Skeletal muscle tissue (tissue), 4 donors: ENCODE data around the gene PLCD4. TPM values are rescaled to one million over a fixed set of nuclear protein-coding genes. Genes with fewer than 3 reads are reported as not detected.

ENCODE experiments used
- H3K27ac ChIP-seq: one replicate; pipeline ENCODE4 v1.7.0; 2013; ENCODE audit warnings: mild to moderate bottlenecking, low read depth, low read length, inconsistent platforms
- H3K27me3 ChIP-seq, 3 donors: one replicate each; pipeline ENCODE4 v1.7.0; 2013; ENCODE audit warnings: low read length in 3 of 3; ENCODE audit not compliant: control insufficient read depth in 3 of 3, insufficient read depth in 3 of 3
- H3K36me3 ChIP-seq, 3 donors: one replicate each; pipeline ENCODE4 v1.7.0; 2013; ENCODE audit warnings: low read length in 3 of 3; ENCODE audit not compliant: control insufficient read depth in 3 of 3, insufficient read depth in 3 of 3
- H3K4me1 ChIP-seq, 3 donors: one replicate each; pipeline ENCODE4 v1.7.0; 2013; ENCODE audit warnings: low read length in 3 of 3, mild to moderate bottlenecking in 3 of 3; ENCODE audit not compliant: control insufficient read depth in 3 of 3, insufficient read depth in 3 of 3
- H3K4me3 ChIP-seq, 3 donors: one replicate each; pipeline ENCODE4 v1.7.0; 2013; ENCODE audit warnings: low read length in 3 of 3
- H3K9ac ChIP-seq, 3 donors: one replicate each; pipeline ENCODE4 v1.7.0; 2013; ENCODE audit warnings: low read length in 3 of 3, mild to moderate bottlenecking in 3 of 3, moderate library complexity in 2 of 3, low read depth in 1 of 3
- H3K9me3 ChIP-seq, 3 donors: one replicate each; pipeline ENCODE4 v1.7.0; 2013; ENCODE audit warnings: low read length in 3 of 3; ENCODE audit not compliant: control insufficient read depth in 3 of 3
- total RNA-seq: library from RNA; depleted of rRNA; stranded (reverse); fragments of >200 nt; gene quantifications from one replicate; pipeline ENCODE4 v1.2.3, GENCODE V29; 2014
- donor health status: Osteomylitis.

The PLCD4 gene
- total RNA-seq: 27.7 TPM

DNA sequence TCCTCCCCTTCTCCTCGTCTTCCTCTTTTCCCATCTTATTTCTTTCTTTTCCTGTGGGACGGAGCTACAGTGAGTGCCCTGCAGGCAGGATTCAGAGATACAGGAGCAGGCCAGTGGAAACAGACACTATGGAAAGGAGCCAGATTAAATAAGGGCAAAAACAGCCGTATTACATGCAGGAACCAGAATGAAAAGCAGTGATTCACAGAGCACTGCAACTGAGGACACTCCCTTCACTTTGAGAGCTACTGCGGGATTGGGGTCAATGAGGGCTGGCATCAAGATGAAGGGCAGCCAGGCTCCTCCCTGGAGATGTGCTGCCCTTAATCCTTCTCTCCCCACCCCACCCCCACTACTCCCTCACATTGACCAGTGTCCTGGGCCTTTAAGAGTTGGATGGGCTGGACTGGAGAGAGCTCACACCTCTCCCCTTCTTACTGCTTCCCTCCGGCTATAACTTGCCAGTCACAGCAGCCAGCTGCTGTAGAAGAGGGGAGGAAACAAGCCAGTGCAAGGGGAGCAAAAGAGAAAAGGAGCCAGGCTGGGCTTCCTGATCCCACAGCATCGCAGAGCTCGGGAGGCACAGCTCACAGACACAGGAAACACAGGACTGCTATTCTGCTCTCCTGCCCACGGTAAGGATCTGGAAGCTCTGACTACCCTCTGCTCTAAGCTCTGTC, at the start of gene PLCD4:
TSS of gene PLCD4 (plus strand) at position 464 of the 680 bp plus-strand sequence. CDS start 7,841 bp downstream, outside the sequence.
- no peaks in the 10 kb centered on the region for H3K27me3 ChIP-seq
- H3K27ac ChIP-seq: peak within 1 kb of the TSS; percentile 91
- peaks cover 0 to 3% (median 0%) of the 10 kb centered on the region in 3 donors for H3K36me3 ChIP-seq
- peaks cover 24 to 45% (median 32%) of the 10 kb centered on the region in 3 donors for H3K4me1 ChIP-seq
- no peaks in the 10 kb centered on the region for H3K9me3 ChIP-seq
- H3K4me3 ChIP-seq: peak within 1 kb of the TSS; percentile 77 to 93 (median 86)
- H3K9ac ChIP-seq: peak within 1 kb of the TSS; percentile 89 to 94 (median 91)

DNA sequence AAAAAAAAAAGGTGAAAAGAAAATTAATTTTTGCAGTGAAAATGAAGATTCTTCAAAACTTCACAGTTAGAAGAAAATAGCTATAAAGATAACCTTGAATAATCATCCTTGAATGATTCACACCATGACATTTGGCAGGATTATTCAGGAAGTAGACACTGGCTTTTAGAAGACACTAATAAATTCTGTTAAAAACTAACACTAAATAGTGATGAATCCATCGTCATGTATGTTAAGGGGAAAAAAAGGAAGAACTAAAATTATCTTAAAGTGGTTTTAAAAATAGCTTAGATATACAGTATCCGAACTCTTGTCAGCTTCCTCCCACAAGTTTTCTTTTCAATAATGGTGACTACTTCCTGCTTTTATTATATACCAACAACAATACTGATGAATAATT, 49.8 kb upstream of the PLCD4 start:
- Histone ChIP-seq H3K27me3 (no peaks in the 10 kb centered on the region), H3K9me3 (no peaks in the 10 kb centered on the region), H3K36me3 (peaks cover 13 to 48% (median 32%) of the 10 kb centered on the region in 3 donors)

DNA sequence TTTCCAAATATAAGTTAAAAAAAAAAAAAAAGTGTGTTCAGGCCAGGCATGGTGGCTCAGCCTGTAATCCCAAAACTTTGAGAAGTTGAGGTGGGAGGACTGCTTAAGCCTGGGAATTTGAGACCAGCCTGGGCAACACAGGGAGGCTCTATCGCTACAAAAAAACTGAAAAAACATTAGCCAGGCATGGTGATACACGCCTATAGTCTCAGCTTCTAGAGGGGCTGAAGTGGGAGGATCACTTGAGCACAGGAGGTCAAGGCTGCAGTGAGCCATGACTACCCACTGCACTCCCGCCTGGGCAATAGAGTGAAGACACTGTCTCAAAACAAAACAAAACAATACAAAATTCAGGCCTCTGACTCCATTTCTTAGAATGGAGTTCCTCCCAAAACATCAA, 48.7 kb upstream of the PLCD4 start:
- Histone ChIP-seq H3K27ac (no peak overlapping the region), H3K9me3 (no peaks in the 10 kb centered on the region), H3K27me3 (no peaks in the 10 kb centered on the region), H3K4me1 (no peaks in the 10 kb centered on the region), H3K4me3 (no peak overlapping the region), H3K9ac (no peak overlapping the region), H3K36me3 (peaks cover 8 to 39% (median 33%) of the 10 kb centered on the region in 3 donors)

More for the DNA sequence above, 49.8 kb upstream of the PLCD4 start:
- H3K4me3 ChIP-seq: no peak overlapping the region
- no peak overlapping the region for H3K9ac ChIP-seq
- H3K27ac ChIP-seq: no peak overlapping the region
- no peaks in the 10 kb centered on the region for H3K4me1 ChIP-seq

- Histone ChIP-seq H3K4me3 (no peak overlapping the region), H3K4me1 (peaks cover 8 to 12% (median 10%) of the 10 kb centered on the region in 3 donors), H3K27ac (no peak overlapping the region), H3K27me3 (no peaks in the 10 kb centered on the region), H3K9me3 (no peaks in the 10 kb centered on the region), H3K9ac (no peak overlapping the region), H3K36me3 (peaks cover 2 to 23% (median 20%) of the 10 kb centered on the region in 3 donors)
Measured at GRCh38 chr2:218564056-218564455, 43.6 kb upstream of the PLCD4 start.

GRCh38 chr2:218566296-218566695, 41.4 kb upstream of the PLCD4 start:
- Histone ChIP-seq H3K4me3 (no peak overlapping the region), H3K9ac (peak overlapping the region in 1 of 3 donors; percentile 30), H3K27me3 (no peaks in the 10 kb centered on the region), H3K27ac (no peak overlapping the region), H3K4me1 (peaks cover 25 to 33% (median 31%) of the 10 kb centered on the region in 3 donors), H3K36me3 (peaks cover 0 to 13% (median 5%) of the 10 kb centered on the region in 3 donors), H3K9me3 (no peaks in the 10 kb centered on the region)

DNA sequence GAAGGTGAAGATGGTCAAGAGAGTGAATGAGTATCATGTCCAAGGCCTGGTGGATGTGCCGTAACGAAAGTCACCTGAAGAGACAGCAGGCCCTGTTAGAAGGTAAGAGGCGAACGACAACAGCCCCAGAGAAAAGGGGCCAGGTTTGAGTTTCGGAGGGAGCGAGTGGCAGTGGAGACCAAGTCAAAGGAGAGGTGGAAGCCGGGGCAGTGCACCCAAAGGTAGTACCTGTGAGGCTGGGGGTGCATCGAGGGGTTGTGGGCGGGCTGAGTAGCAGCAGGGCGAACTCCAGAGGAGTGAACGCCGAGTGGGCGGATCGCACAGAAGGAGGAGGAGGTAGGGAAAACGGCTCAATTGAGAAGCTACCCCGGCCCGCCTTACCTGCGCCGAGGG, 39.9 kb upstream of the PLCD4 start:
- no peaks in the 10 kb centered on the region for H3K27me3 ChIP-seq
- H3K4me1 ChIP-seq: peaks cover 25 to 34% (median 32%) of the 10 kb centered on the region in 3 donors
- H3K9ac ChIP-seq: peak overlapping the region; percentile 90 to 95 (median 90)
- peak overlapping the region; percentile 98 for H3K27ac ChIP-seq
- H3K4me3 ChIP-seq: peak overlapping the region; percentile 85 to 90 (median 87)
- no peaks in the 10 kb centered on the region for H3K9me3 ChIP-seq
- peaks cover 0 to 13% (median 3%) of the 10 kb centered on the region in 3 donors for H3K36me3 ChIP-seq

GRCh38 chr2:218568190-218569037, 39.3 kb upstream of the PLCD4 start, which contains the start of the genes CNOT9 and USP37:
Gene CNOT9, plus strand, starts transcription at chr2:218568839. Its CDS starts 116 bp downstream, at chr2:218568955.
Gene USP37, minus strand, starts transcription at chr2:218568351. Its CDS starts 9,698 bp downstream, at chr2:218558653.
- peak within 1 kb of the TSS; percentile 90 to 97 (median 94) for H3K9ac ChIP-seq
- no peaks in the 10 kb centered on the region for H3K9me3 ChIP-seq
- H3K27me3 ChIP-seq: no peaks in the 10 kb centered on the region
- H3K27ac ChIP-seq: peak within 1 kb of the TSS; percentile 98
- peaks cover 27 to 34% (median 32%) of the 10 kb centered on the region in 3 donors for H3K4me1 ChIP-seq
- H3K36me3 ChIP-seq: peaks cover 0 to 9% (median 3%) of the 10 kb centered on the region in 3 donors
- H3K4me3 ChIP-seq: peak within 1 kb of the TSS; percentile 85 to 91 (median 90)

DNA sequence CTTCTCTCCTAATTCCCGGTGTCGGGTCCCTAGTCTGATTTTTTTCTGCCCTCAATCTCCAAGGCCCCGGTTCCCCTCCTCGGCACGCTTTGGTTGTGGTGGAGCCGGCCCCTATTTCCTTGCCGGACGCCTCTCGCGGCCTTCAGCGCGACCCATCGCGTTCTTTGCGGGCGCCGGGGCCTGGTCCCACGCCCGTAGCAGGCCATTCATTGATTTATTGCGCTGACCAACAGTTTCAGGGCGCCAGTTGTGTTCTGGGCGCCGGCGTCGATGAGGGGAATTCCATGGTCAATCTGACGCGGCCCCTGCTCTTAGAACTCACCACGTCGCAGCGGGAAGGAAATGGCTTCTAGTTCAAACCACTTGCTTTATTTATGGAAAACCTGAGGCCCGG, 38.7 kb upstream of the PLCD4 start:
- Histone ChIP-seq H3K9ac (peak overlapping the region; percentile 88 to 97 (median 94)), H3K27ac (peak overlapping the region; percentile 98), H3K9me3 (no peaks in the 10 kb centered on the region), H3K4me1 (peaks cover 27 to 36% (median 35%) of the 10 kb centered on the region in 3 donors), H3K4me3 (peak overlapping the region; percentile 83 to 91 (median 90)), H3K36me3 (peaks cover 0 to 6% (median 3%) of the 10 kb centered on the region in 3 donors), H3K27me3 (no peaks in the 10 kb centered on the region)

GRCh38 chr2:218569661-218570500, 37.8 kb upstream of the PLCD4 start:
- peaks cover 0 to 6% (median 3%) of the 10 kb centered on the region in 3 donors for H3K36me3 ChIP-seq
- peak overlapping the region; percentile 98 for H3K27ac ChIP-seq
- H3K4me3 ChIP-seq: peak overlapping the region; percentile 83 to 91 (median 90)
- H3K4me1 ChIP-seq: peaks cover 27 to 42% (median 36%) of the 10 kb centered on the region in 3 donors
- H3K9ac ChIP-seq: peak overlapping the region; percentile 88 to 97 (median 94)
- no peaks in the 10 kb centered on the region for H3K9me3 ChIP-seq
- H3K27me3 ChIP-seq: no peaks in the 10 kb centered on the region
